HCT116 (cell line): ENCODE measurements around the gene PRG2. TPM values are rescaled to one million over a fixed set of nuclear protein-coding genes. Genes with fewer than 3 reads are reported as not detected.

ENCODE experiments used
- ATAC-seq: fragments of 200-7000 bp; cut with Tn5 transposase; 2 replicates; pipeline ENCODE4 v1.9.1; 2020; ENCODE audit warnings: mild to moderate bottlenecking, moderate library complexity
- BruUV-seq: library from RNA; stranded (reverse); fragments of 400-500 nt; replicated peaks from 2 replicates; lab custom pipeline; 2021; lab: Mats Ljungman, UMichigan
- CTCF ChIA-PET: fragments of 300-600 bp; sonication (Branson Sonifier 250); formaldehyde crosslinking; loops from one replicate; lab custom pipeline; 2021; ENCODE audit warnings: antibody characterized with exemption; lab: Charles Lee
- POLR2A ChIA-PET: fragments of 300-600, 350-600 bp; sonication (Branson Sonifier 250); formaldehyde crosslinking; loops from one replicate; lab custom pipeline; 2021; ENCODE audit warnings: antibody characterized with exemption; lab: Charles Lee
- RAD21 ChIA-PET, 2 experiments: fragments of 300-600 bp; sonication (Branson Sonifier 250); formaldehyde crosslinking; loops; one replicate each; lab custom pipeline; 2023; ENCODE audit warnings: low total read pairs in 2 of 2; ENCODE audit not compliant: uncharacterized antibody in 2 of 2, unreplicated experiment in 2 of 2, low non-redundant PET in 1 of 2; lab: Charles Lee
- DNase-seq: peaks from one replicate; pipeline ENCODE4 v3.0.0-alpha.2; 2010; ENCODE audit warnings: low read depth, low spot score
- H2AFZ ChIP-seq: fragments of 200-600 bp; shearing (Covaris generic), sonication (generic); 2 replicates; pipeline ENCODE4 v1.6.1; 2017; ENCODE audit warnings: low read depth, mixed run types, mixed read lengths, antibody characterized with exemption, low read length; ENCODE audit not compliant: poor library complexity, severe bottlenecking
- H3K27ac ChIP-seq: 2 replicates; pipeline ENCODE4 v1.5.1; 2012; ENCODE audit warnings: low read depth, low read length
- H3K27me3 ChIP-seq: fragments of 200-600 bp; sonication (generic); 2 replicates; pipeline ENCODE4 v1.6.1; 2016; ENCODE audit warnings: mixed run types, low read length, mixed read lengths; ENCODE audit not compliant: insufficient read depth
- H3K36me3 ChIP-seq, 2 experiments: fragments of 200-500 bp in 1 of 2; fragments of 200-600 bp in 1 of 2; sonication (Bioruptor generic) in 1 of 2; sonication (generic) in 1 of 2; 2 replicates each; pipeline versions ENCODE4 v1.5.1 to v1.6.1; 2014 to 2016; ENCODE audit warnings: low read length in 2 of 2, inconsistent platforms in 1 of 2, mixed read lengths in 1 of 2, mixed run types in 1 of 2; ENCODE audit not compliant: insufficient read depth in 2 of 2, control insufficient read depth in 1 of 2
- H3K4me1 ChIP-seq, 2 experiments: fragments of 200-600 bp in 1 of 2; sonication (generic) in 1 of 2; 2 replicates each; pipeline versions ENCODE4 v1.5.1 to v1.6.1; 2012 to 2017; ENCODE audit warnings: low read length in 2 of 2, inconsistent platforms in 1 of 2, mild to moderate bottlenecking in 1 of 2, mixed read lengths in 1 of 2, mixed run types in 1 of 2, moderate library complexity in 1 of 2; ENCODE audit not compliant: insufficient read depth in 2 of 2, control insufficient read depth in 1 of 2
- H3K4me2 ChIP-seq: fragments of 200-600 bp; sonication (generic); 2 replicates; pipeline ENCODE4 v1.6.1; 2017; ENCODE audit warnings: mixed run types, low read length, mixed read lengths
- H3K4me3 ChIP-seq, 2 experiments: fragments of 200-600 bp in 1 of 2; sonication (generic) in 1 of 2; replicated peaks in 1 of 2; 2 replicates each; pipeline ENCODE4 v1.5.1; 2011 to 2016; ENCODE audit warnings: low read length in 2 of 2, control low read depth in 1 of 2, low read depth in 1 of 2, mild to moderate bottlenecking in 1 of 2, mixed read lengths in 1 of 2, mixed run types in 1 of 2
- H3K79me2 ChIP-seq: fragments of 200-600 bp; sonication (generic); 2 replicates; pipeline ENCODE4 v1.6.1; 2017; ENCODE audit warnings: mild to moderate bottlenecking, mixed run types, low read length, moderate library complexity, mixed read lengths; ENCODE audit not compliant: insufficient read depth
- H3K9ac ChIP-seq: fragments of 200-600 bp; sonication (generic); 2 replicates; pipeline ENCODE4 v1.6.1; 2016; ENCODE audit warnings: low read length, mixed read lengths
- H3K9me2 ChIP-seq: fragments of 200-600 bp; sonication (generic), shearing (Covaris generic); 2 replicates; pipeline ENCODE4 v1.6.1; 2017; ENCODE audit warnings: mixed run types, mild to moderate bottlenecking, moderate library complexity; ENCODE audit not compliant: insufficient read depth
- H3K9me3 ChIP-seq, 2 experiments: fragments of 200-500 bp in 1 of 2; fragments of 200-600 bp in 1 of 2; sonication (Bioruptor generic) in 1 of 2; sonication (generic) in 1 of 2; 2 replicates each; pipeline ENCODE4 v1.6.1; 2014 to 2017; ENCODE audit warnings: low read length in 2 of 2, mixed read lengths in 2 of 2, inconsistent platforms in 1 of 2, low read depth in 1 of 2, mild to moderate bottlenecking in 1 of 2, mixed run types in 1 of 2, moderate library complexity in 1 of 2; ENCODE audit not compliant: control insufficient read depth in 1 of 2, insufficient read depth in 1 of 2
- H4K20me1 ChIP-seq: fragments of 200-600 bp; sonication (generic), shearing (Covaris generic); 2 replicates; pipeline ENCODE4 v1.6.1; 2017; ENCODE audit warnings: mixed run types, mild to moderate bottlenecking, moderate library complexity; ENCODE audit not compliant: insufficient read depth
- CEBPB ChIP-seq: IDR thresholded peaks from 2 replicates; pipeline ENCODE4 v1.6.1; 2012; ENCODE audit warnings: low read depth
- intact Hi-C: fragments of 100-400 bp; cut with micrococcal nuclease; formaldehyde crosslinking; loops from 2 replicates; pipeline ENCODE4 v1.10.0; 2022
- total RNA-seq: library from RNA; stranded (reverse); gene quantifications from one replicate; pipeline ENCODE4 v1.2.1, GENCODE V29; 2021; ENCODE audit not compliant: unreplicated experiment
- TF ChIP-seq, protein P1 (sequence below): IDR thresholded peaks from 2 replicates; pipeline ENCODE4 v1.6.1; 2012; ENCODE audit warnings: low read depth
- TF ChIP-seq, protein P2 (sequence below): IDR thresholded peaks from 2 replicates; pipeline ENCODE4 v1.6.1; 2011; ENCODE audit warnings: mild to moderate bottlenecking, low read length, moderate library complexity; ENCODE audit not compliant: insufficient replicate concordance; ENCODE audit errors: extremely low read depth
- TF ChIP-seq, protein P3 (sequence below): IDR thresholded peaks from 2 replicates; pipeline ENCODE4 v1.6.1; 2012

PRG2 gene
- total RNA-seq, 1 experiment from 2014 or later: 0.81 TPM

DNA sequence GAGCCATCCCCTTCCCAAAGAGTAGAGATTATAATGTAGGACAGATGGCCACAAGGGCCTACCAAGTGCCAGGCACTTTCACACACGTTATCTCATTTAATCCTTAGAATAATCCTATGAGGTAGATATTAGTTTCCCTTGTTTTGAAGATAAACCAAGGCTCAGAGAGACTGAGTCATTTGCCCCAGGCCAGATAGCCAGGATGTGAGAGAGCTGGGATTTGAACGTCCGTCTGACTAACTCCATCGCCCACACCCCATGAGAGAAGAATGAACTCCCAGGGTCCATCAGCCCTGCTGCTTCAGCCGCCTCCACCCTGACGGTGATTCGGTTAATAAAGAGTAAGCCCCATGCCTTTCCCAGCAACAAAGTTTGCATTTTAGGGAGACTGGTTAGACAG lies 20.2 kb downstream of the PRG2 start:
- H4K20me1 ChIP-seq: no peaks in the 10 kb centered on the region
- no peak for ATAC-seq
- no peaks in the 10 kb centered on the region for H3K79me2 ChIP-seq
- H2AFZ ChIP-seq: no peak overlapping the region
- no peak overlapping the region for H3K27ac ChIP-seq
- intact Hi-C loops: no loop called here
- H3K4me3 ChIP-seq: no peak overlapping the region
- H3K36me3 ChIP-seq: no peaks in the 10 kb centered on the region
- ChIA-PET CTCF (no interaction called here), POLR2A (no interaction called here), RAD21 (no interaction called here)
- no peak overlapping the region for H3K9ac ChIP-seq
- TF ChIP-seq, protein P1, sequence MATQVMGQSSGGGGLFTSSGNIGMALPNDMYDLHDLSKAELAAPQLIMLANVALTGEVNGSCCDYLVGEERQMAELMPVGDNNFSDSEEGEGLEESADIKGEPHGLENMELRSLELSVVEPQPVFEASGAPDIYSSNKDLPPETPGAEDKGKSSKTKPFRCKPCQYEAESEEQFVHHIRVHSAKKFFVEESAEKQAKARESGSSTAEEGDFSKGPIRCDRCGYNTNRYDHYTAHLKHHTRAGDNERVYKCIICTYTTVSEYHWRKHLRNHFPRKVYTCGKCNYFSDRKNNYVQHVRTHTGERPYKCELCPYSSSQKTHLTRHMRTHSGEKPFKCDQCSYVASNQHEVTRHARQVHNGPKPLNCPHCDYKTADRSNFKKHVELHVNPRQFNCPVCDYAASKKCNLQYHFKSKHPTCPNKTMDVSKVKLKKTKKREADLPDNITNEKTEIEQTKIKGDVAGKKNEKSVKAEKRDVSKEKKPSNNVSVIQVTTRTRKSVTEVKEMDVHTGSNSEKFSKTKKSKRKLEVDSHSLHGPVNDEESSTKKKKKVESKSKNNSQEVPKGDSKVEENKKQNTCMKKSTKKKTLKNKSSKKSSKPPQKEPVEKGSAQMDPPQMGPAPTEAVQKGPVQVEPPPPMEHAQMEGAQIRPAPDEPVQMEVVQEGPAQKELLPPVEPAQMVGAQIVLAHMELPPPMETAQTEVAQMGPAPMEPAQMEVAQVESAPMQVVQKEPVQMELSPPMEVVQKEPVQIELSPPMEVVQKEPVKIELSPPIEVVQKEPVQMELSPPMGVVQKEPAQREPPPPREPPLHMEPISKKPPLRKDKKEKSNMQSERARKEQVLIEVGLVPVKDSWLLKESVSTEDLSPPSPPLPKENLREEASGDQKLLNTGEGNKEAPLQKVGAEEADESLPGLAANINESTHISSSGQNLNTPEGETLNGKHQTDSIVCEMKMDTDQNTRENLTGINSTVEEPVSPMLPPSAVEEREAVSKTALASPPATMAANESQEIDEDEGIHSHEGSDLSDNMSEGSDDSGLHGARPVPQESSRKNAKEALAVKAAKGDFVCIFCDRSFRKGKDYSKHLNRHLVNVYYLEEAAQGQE: no peak
- no peak for TF ChIP-seq CEBPB
- TF ChIP-seq, protein P2, sequence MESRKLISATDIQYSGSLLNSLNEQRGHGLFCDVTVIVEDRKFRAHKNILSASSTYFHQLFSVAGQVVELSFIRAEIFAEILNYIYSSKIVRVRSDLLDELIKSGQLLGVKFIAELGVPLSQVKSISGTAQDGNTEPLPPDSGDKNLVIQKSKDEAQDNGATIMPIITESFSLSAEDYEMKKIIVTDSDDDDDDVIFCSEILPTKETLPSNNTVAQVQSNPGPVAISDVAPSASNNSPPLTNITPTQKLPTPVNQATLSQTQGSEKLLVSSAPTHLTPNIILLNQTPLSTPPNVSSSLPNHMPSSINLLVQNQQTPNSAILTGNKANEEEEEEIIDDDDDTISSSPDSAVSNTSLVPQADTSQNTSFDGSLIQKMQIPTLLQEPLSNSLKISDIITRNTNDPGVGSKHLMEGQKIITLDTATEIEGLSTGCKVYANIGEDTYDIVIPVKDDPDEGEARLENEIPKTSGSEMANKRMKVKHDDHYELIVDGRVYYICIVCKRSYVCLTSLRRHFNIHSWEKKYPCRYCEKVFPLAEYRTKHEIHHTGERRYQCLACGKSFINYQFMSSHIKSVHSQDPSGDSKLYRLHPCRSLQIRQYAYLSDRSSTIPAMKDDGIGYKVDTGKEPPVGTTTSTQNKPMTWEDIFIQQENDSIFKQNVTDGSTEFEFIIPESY: no peak
- TF ChIP-seq, protein P3, sequence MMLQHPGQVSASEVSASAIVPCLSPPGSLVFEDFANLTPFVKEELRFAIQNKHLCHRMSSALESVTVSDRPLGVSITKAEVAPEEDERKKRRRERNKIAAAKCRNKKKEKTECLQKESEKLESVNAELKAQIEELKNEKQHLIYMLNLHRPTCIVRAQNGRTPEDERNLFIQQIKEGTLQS: no peak
- no peaks in the 10 kb centered on the region for H3K9me3 ChIP-seq
- no peak overlapping the region for H3K4me2 ChIP-seq
- no peaks in the 10 kb centered on the region for H3K9me2 ChIP-seq
- no peaks in the 10 kb centered on the region for H3K27me3 ChIP-seq
- H3K4me1 ChIP-seq: no peaks in the 10 kb centered on the region
- no TSS peak for BruUV-seq
- DNase-seq: no peak
